NOMO-1 treated with dmso at 0.1 percent for 144 hours (cell line): Measurements from ENCODE around the gene ALDH1L1.
"Not testable (repeated sequence)": the region's sequence is repeated elsewhere in the genome, so short reads cannot be mapped to it uniquely, and the experiment has no call there.

Experiments
- DNase-seq: peaks from one replicate; lab custom pipeline; 2025; ENCODE audit not compliant: unreplicated experiment; lab: John Stamatoyannopoulos, UW

ALDH1L1 gene

DNA sequence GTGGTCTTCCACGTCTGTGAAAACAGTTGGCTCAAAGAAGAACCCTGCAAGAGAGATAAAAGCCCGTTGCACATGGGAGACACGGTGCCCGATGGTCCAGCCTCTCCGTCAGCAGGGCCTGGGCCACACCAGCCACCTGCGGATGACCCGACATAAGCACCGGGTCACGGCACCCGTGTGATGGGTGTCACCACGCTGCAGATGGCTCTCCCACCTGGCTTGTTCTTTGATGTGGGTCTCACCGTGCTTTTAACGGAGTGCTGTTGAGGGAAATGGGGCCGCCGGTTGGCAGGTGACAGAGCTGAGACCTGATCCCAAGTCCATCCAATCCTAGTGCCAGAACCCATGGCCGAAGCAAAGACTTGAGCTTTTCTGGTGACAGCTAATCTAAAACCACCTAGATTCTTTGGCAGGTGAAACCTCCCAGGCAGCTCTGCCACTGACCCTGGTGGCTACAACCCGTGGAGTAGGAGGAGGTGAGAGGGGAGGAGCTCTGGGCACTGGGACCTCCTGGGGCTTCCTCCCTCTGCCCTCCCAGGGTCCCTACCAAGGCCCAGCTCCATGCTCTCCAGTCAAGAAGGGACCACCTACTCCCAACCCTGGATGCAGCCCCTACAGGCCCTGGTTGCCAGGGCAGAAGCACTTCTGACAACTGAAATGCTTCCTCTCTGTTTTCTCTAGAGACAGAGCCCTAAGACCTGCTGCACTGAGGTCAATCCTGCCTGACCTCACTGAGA, 73.0 kb downstream of the ALDH1L1 start:
- no peak for DNase-seq

DNA sequence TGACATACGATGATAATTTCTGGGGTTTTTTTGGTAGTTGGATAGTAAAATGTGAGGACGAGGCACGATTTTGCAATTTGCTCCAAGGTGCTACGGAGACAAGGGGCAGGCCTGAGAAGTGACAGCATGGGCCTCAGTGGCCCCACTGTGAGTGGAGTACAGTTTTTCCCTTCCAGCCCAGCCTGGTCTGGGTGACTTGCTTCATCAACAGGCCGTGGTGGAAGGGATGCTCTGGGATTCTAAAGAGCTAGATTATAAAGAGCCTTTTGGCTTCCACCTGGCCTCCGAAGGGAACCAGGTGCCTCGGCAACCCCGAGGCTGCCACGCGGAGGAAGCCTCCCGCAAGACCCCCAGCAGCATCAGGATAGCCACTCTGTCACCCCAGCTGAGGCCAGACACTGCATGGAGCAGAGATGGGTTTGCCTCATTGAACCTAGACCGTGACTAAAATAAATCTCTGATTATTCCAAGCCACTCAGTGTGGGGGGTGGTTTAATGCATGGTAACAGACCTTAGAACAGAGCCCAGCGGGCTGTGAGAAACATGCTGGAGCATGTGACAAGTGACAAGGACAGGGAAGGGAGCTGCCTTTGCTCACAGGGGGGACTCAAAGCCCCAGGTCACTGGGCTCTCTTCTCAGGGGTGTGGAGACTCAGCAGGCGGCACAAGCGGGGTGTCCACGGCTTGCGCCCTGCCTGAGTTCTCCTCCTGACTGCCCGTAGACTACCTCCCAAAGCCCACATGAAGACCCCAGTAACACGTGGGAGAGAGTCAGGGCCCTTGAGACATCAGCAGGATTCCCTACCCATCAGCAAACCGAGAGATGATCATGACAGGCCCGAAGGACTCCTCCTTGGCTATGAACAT, 73.8 kb downstream of the ALDH1L1 start:
- DNase-seq: no peak

DNA sequence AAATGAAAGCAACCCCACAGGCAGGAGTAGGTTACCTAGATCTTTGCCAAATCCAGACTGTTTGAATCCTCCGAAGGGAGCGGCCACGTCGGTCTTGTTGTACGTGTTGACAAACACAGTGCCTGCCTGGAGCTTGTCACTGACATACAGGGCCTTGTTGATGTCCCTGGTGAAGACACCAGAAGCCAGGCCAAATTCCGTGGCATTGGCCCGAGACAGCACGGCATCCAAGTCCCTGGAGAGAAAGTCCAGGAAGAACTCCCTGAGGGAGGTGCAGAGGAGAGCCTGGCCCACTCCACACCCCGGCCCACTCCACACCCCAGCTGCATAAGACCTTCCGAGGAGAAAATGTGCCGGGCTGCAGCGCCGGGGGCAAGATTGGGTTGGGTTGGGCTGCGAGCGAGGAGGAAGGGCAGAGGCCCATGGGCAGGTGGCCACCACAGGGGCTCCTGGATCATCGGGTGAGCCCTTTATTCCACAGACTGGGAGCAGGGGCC, 74.6 kb downstream of the ALDH1L1 start:
- DNase-seq: no peak

DNA sequence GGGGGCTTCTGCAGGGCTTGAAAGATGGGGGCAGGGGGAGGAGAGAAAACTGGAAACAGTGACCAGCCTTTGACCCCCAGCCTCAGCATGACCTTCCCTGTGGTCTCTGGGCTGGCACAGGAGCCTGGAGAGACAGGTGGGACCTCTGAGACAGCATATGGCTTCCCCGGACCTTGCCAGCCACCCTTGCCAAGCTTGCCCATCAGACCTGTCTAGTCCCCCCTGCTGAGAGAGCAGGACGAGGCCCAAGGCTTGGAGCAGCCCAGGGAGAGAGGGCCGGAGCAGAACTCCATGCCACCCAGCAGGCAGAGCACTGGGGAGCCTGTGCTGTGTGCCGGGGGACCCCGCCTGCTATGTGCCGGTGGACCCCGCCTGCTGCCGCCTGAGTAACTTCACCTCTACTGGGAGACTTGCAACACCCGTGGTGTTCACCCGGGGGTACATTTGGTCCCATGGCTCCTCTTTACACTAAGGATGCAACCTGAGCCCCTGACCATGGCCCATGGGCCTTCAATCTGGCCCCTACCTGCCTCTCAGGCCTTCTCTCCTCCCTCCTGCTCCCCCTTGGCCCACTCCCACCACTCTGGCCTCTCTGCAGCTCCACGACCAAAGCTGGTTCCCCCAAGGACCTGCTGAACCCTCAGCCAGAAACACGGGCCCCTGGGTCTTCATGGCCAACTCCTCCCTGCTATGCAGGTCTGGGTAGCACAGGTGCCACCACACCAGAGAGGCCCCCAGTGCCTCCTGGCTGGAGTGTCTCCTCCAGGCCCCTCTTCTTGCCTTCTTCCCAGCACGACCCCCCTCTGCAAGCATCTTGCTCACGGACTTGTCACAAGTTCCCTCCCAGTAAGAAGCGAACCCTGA, 75.4 kb downstream of the ALDH1L1 start:
- no peak for DNase-seq

DNA sequence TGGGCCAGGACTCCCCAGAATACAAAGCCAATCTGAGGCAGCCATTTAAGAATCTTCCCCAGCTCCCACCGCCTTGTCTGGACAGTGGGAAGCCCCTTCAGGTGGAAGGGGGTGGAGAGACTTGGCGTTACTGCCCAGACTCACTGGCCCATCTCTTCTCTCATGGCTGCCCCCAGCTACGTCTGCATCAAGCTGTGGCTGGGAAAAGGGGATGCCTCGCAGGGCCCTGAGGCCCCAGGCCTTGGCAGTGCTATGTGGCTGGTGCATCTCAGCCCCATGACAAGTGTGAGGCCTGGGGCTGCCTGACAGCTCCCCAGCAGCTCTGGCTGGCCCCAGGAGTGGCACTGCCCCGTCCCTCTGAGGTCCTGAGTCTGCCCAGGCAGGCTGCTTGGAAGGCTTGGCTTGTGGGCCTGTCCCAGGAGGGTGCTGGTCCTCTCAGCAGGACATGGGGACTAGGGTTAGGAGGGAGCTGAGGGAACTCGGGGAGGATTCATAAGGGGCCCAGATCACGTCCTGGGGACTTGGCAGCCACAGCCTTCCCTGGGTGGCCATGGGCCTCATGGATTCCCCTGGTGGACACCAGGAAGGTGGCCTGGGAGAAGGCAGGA, 76.3 kb downstream of the ALDH1L1 start:
- DNase-seq: no peak

DNA sequence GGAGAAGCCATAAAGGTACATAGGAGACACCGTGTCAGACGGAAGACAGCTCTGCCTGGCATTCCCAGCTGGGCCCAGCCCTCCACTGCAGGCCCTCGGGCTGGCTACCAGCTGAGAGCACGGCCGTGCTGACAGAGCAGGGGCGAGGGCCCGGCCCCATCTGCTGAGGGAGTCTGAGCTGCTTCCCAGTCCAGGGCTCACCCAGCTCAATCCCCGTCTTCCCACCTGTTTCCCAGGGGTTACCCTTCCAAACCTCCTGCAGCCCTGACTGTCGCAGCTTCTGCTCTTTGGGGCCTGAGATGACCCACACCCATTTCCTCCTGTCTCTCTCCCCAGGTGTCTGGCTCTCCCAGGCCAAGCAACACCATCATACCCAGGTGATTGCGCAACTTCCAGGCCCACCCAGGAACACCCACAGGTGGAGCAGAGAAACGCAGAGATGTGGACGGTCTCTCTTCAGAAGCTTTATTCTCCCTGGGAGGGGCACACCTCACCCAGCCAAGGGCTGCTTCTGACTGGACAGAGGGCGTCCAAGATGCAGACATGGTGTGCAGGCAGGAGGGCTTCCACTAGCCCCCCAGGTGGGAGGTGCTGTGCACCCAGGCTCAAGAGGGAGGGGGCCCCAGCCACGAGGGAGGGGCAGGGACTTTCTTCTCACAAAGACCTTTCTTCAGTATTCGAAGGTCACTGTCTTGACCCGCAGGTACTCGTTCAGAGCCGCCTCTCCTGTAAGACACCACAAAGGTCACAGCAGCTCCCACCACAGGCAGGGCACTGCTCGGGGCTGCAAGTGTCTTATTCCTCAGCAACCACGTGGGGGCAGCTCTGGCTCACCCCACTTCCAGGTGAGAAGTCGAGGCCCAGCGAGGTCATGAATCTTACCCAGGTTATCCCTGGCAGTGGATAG, 77.0 kb downstream of the ALDH1L1 start:
- DNase-seq: no peak

DNA sequence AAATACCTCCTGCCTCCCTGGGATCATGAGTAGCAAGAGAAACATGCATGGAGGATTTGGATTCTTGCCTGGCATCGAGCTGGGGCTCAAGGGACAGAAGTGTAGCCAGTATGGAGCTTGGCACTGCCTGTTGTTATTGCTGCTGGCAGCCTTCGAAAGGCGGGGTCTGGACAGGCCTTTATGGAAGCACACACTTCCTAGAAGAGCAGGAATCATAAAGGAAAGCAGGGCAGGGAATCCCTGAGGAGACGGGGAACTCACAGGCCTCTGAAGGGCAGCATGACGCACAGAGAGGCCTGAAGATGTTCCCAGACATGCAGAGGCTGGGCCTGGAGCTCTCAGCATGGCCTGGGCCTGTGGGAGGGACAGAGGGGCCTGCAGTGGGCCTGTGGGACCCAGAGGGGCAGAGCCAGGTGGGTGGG, 77.8 kb downstream of the ALDH1L1 start:
- no peak for DNase-seq

DNA sequence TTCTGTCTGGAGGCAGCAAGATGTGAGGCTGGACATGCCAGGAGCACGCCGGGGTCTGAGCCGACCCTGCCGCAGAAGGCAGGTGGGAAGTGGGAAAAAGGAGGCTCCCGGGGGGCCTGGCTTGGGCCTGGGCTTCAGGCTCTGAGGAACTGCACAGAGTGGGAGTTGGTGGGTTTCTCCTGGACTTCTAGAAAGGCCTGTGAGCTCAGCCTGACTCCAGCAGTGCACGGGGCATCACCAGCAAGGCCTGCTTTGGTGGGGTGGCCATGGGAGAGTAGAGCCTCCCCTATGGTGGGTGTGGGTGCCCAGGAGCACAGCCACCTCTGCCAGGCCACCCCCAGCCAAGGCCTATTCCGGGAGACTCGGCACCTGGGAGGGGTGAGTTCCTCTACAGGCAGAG, 78.4 kb downstream of the ALDH1L1 start:
- no peak for DNase-seq

DNA sequence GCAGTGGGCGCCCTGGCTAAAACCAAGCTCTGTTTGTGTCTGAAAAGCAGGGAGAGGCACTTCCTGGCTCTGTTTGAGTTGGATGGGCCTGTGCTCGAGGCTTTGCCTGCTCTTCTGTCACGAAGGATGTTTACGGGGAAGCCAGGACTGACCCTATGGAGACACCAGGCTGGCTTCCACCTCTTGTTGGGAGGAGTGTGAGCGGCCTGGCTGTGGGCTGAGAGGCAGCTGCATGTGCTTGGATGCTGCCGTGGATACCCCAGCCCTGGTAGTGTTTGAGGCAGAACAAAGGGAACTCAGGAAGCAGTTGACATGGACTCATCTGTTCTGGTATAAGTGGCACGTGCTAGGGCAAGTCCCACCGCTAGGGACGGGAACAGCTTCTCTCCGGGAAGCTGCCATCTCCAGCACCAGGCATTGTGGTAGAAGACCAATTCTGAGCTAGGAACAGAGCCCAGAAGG, 78.8 kb downstream of the ALDH1L1 start:
- DNase-seq: no peak

DNA sequence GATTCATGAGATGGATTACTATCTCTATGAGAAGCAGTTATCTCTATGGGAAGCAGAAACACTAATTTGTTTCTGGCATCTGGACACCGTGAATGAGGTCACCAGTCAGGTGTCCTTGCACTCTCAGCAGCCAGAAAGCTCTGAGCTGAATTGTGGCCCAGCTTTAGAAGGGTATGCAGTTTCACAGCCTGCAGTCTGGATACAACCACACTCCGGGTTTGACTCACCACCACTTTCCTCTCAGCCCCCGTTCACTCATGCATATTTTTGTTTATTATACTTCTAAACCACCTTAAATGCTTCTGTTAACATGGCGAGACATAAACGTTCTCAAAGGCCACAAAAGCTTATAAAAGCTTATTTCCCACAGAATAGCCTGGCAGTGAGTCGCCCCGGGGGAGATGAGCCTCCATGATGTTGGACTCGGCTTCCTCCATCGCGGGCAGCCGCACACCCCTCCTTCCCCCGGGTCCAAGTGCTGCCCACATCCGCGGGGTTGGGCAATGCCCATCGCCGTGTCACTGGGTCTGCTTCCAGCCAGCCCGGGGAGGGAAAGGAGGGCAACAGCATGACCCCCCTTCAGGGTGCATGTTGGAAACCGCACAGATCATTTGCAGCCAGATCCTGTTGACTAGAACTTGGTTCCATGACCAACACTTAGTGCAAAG, 79.6 kb downstream of the ALDH1L1 start:
- DNase-seq: no peak

DNA sequence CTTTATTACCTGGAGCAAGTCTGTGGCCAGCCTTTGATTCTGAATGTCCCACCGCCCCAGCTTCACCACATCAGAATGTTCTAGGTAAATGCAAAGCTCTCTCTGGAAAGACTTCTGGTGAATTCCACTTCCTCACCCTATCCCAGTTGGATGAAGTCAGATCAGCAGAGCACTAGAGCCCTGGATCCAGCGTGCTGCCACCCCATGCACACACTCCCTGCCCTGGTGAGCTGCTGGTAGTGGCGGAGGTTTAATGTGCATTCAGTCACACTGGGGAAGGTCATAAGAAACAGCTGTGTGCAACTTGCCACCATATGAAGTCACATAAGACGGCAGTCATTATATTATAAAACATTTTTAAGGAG, 80.1 kb downstream of the ALDH1L1 start:
- DNase-seq: no peak

DNA sequence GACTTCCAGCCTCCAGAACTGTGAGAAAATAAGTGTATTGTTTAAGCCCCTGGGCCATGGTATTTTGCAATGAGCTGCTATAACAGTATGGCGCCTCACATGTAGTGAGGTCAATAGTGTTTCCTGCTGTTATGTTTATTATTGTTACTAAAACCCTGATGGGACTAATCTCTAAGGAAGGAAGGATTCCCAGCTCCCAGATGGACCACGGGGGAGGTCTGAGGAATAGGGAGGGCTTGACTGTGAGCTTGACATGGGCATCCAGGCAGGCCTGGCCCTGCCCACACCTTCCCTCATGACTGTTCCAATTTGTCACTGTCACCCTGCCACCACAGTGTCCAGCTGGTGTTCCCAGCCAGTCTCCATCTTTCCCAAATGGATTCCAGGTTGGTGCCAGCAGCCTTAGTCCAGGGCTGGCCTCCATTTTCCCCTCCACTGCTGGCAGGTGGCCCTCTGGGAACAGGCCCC, 82.0 kb downstream of the ALDH1L1 start:
- no peak for DNase-seq

DNA sequence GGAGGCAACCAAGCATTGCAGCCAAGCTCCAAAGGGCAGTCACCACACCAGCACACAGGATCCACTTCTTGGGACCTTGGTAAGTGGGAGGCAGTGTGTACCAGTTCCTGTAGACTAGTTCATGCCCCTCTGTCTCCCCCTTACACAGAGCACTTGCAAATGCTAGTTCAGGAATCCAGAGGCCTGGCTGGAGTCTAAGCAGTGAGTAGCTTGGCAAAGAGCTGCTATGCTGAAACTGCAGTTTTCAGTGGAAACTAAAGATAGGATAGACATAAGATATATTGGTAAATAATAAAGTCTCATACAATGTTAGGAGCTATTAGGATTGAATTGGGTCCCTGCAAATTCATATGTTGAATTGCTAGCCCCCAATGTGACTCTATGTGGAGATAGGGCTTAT, 82.6 kb downstream of the ALDH1L1 start:
- DNase-seq: no peak

DNA sequence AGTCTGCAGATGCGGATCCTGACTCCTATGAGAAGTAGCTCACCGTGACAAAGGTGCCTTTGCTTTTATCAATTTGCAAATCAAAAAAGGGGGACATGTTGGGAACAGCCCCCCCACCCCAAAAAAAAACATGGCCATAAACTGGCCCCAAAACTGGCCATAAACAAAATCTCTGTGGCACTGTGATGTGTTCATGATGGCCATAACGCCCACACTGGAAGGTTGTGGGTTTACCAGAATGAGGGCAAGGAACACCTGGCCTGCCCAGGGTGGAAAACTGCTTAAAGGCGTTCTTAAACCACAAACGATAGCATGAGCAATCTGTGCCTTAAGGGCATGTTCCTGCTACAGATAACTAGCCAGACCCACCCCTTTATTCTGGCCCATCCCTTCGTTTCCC, 84.1 kb downstream of the ALDH1L1 start:
- not testable (repeated sequence) for DNase-seq

DNA sequence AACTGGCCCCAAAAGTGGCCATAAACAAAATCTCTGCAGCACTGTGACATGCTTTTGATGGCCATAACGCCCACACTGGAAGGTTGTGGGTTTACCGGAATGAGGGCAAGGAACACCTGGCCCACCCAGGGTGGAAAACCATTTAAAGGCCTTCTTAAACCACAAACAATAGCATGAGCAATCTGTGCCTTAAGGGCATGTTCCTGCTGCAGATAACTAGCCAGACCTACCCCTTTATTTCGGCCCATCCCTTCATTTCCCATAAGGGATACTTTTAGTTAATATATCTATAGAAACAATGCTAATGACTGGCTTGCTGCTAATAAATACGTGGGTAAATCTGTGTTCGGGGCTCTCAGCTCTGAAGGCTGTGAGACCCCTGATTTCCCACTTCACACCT, 88.3 kb downstream of the ALDH1L1 start:
- DNase-seq: not testable (repeated sequence)

DNA sequence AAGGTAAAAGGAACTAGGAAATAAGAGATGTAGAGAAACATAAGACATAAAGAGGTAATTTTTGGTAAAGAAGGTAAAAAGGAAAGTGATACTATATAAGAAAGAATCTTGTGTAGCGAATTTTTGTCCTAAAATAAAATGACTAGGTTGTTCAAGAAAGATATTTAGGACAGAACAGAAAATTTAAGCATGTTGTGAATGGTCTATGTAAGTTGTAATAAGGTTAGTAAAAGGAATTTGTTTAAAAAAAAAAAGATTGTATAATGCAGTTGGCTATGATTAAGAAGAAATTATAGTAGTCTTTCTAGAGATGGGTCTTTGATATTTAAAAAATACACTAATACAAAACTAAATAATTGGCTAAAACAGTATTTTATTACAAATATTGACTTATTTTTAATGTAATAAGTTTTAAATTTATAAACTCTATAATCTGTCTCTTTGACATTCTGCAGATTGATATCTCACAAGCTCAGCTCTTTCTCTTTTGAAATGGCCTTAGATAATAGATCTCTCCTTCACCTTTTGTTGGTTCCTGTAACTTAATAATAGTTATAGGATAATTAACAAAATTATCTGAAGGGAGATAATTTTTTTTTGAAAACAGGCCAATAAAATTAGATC, 92.7 kb downstream of the ALDH1L1 start:
- no peak for DNase-seq

DNA sequence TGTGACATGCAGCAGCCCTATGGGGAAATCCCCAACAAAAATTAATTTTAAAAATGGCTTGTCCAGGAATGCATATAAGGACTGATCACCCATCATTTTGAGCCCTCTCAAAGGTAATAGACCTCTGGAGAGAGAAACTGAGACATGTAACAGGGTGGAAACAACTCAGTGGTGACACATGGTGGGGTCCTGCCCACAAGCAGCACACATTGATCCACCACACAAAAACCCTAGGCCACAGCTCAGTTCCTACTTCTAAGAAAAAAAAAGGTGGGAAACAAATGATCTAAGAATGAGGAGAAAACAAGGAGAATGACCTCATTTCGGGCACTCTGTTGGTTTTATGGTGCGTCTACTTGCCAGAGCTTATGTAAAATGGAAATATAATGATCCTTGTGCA, 94.5 kb downstream of the ALDH1L1 start:
- no peak for DNase-seq

DNA sequence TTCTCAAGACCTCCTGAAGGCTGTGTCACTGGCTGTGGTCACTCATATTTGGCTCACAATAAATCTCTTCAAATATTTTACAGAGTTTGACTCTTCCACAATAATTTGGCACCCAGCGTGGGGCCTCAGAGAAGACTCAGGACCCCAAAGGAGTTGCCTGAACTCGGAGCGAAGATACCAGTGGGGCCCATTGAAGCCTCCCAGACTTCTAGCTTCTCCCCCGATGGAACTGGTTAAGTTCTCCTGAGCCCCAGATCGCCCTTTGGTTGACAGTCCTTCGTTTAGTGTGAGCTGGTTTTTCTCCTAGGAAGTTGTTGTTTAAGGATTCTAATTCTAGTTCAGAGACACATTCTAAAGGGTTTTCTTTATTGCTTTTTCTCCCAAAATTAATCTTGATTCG, 95.1 kb downstream of the ALDH1L1 start:
- no peak for DNase-seq

DNA sequence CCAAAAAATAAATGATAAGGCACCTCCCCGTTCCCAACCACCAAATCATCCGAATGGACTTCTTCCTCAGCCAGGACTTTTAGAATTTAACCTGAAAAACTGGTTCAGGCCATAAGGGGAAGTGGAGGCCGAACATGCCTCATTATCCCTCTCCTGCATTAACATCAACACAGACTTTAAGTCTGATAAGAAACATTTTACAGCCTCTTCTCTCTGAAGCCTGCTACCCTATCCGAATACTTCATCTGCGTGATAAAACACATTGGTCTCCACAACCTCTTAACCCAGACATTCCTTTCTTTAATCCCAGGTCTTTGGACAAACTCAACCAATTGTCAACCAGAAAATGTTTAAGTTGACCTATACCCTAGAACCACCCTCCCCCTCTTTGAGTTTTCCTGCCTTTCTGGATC, 95.6 kb downstream of the ALDH1L1 start:
- DNase-seq: no peak
